ENCODE measurements around the gene MYOM3.
A peak's percentile ranks its signal among the peaks of the same experiment; 100 is the strongest.

MYOM3 gene

GRCh38 chr1:24150234-24151174 lies 38.6 kb upstream of the MYOM3 start:
- H3K36me3 ChIP-seq (ENCODE audit: control insufficient read depth, insufficient read depth, low read length) = no peaks in the 10 kb centered on the region
- H3K4me3 ChIP-seq (ENCODE audit: low read depth, low read length) = peak overlapping the region; percentile 54
- H3K9ac ChIP-seq (ENCODE audit: low read depth, low read length) = peak overlapping the region; percentile 94
- no peaks in the 10 kb centered on the region for H3K9me3 ChIP-seq (ENCODE audit: control insufficient read depth, insufficient read depth, low read length)
- peaks cover 23% of the 10 kb centered on the region for H3K4me1 ChIP-seq (ENCODE audit: control insufficient read depth, insufficient read depth, low read length)
- H3K27me3 ChIP-seq (ENCODE audit: control insufficient read depth, insufficient read depth, low read length) = no peaks in the 10 kb centered on the region
- peak overlapping the region; percentile 97 for H3K27ac ChIP-seq (ENCODE audit: low read depth, low read length)

- H3K27me3 ChIP-seq (ENCODE audit: control insufficient read depth, insufficient read depth, low read length) = no peaks in the 10 kb centered on the region
- no peaks in the 10 kb centered on the region for H3K36me3 ChIP-seq (ENCODE audit: control insufficient read depth, insufficient read depth, low read length)
- H3K4me1 ChIP-seq (ENCODE audit: control insufficient read depth, insufficient read depth, low read length) = peaks cover 23% of the 10 kb centered on the region
- peak overlapping the region; percentile 22 for H3K27ac ChIP-seq (ENCODE audit: low read depth, low read length)
- no peaks in the 10 kb centered on the region for H3K9me3 ChIP-seq (ENCODE audit: control insufficient read depth, insufficient read depth, low read length)
- H3K4me3 ChIP-seq (ENCODE audit: low read depth, low read length) = no peak overlapping the region
- H3K9ac ChIP-seq (ENCODE audit: low read depth, low read length) = peak overlapping the region; percentile 48
These were observed 37.9 kb upstream of the MYOM3 start for GRCh38 chr1:24149866-24150233.

- Histone ChIP-seq H3K9me3 (ENCODE audit: control insufficient read depth, insufficient read depth, low read length) (no peaks in the 10 kb centered on the region), H3K4me1 (ENCODE audit: control insufficient read depth, insufficient read depth, low read length) (peaks cover 17% of the 10 kb centered on the region), H3K4me3 (ENCODE audit: low read depth, low read length) (no peak overlapping the region), H3K36me3 (ENCODE audit: control insufficient read depth, insufficient read depth, low read length) (no peaks in the 10 kb centered on the region), H3K27me3 (ENCODE audit: control insufficient read depth, insufficient read depth, low read length) (no peaks in the 10 kb centered on the region), H3K9ac (ENCODE audit: low read depth, low read length) (no peak overlapping the region), H3K27ac (ENCODE audit: low read depth, low read length) (no peak overlapping the region)
These were observed 35.9 kb upstream of the MYOM3 start for GRCh38 chr1:24147816-24148215.

GRCh38 chr1:24147194-24147593 lies 35.3 kb upstream of the MYOM3 start:
- peaks cover 17% of the 10 kb centered on the region for H3K4me1 ChIP-seq (ENCODE audit: control insufficient read depth, insufficient read depth, low read length)
- H3K4me3 ChIP-seq (ENCODE audit: low read depth, low read length) = no peak overlapping the region
- no peaks in the 10 kb centered on the region for H3K27me3 ChIP-seq (ENCODE audit: control insufficient read depth, insufficient read depth, low read length)
- no peaks in the 10 kb centered on the region for H3K9me3 ChIP-seq (ENCODE audit: control insufficient read depth, insufficient read depth, low read length)
- H3K27ac ChIP-seq (ENCODE audit: low read depth, low read length) = no peak overlapping the region
- H3K9ac ChIP-seq (ENCODE audit: low read depth, low read length) = no peak overlapping the region
- H3K36me3 ChIP-seq (ENCODE audit: control insufficient read depth, insufficient read depth, low read length) = no peaks in the 10 kb centered on the region

- Histone ChIP-seq H3K36me3 (ENCODE audit: control insufficient read depth, insufficient read depth, low read length) (no peaks in the 10 kb centered on the region), H3K27me3 (ENCODE audit: control insufficient read depth, insufficient read depth, low read length) (no peaks in the 10 kb centered on the region), H3K4me1 (ENCODE audit: control insufficient read depth, insufficient read depth, low read length) (no peaks in the 10 kb centered on the region), H3K9me3 (ENCODE audit: control insufficient read depth, insufficient read depth, low read length) (no peaks in the 10 kb centered on the region), H3K9ac (ENCODE audit: low read depth, low read length) (no peak within 1 kb of the TSS), H3K27ac (ENCODE audit: low read depth, low read length) (no peak within 1 kb of the TSS), H3K4me3 (ENCODE audit: low read depth, low read length) (no peak within 1 kb of the TSS)
These were observed 30.9 kb upstream of the MYOM3 start, which contains the start of gene IL22RA1 for GRCh38 chr1:24142546-24143534. TSS of gene IL22RA1 (minus strand) at chr1:24143140. CDS start at chr1:24143082, 58 bp downstream.

GRCh38 chr1:24141311-24141997 lies 29.5 kb upstream of the MYOM3 start:
- H3K27ac ChIP-seq (ENCODE audit: low read depth, low read length) = no peak overlapping the region
- no peaks in the 10 kb centered on the region for H3K4me1 ChIP-seq (ENCODE audit: control insufficient read depth, insufficient read depth, low read length)
- no peaks in the 10 kb centered on the region for H3K27me3 ChIP-seq (ENCODE audit: control insufficient read depth, insufficient read depth, low read length)
- H3K9ac ChIP-seq (ENCODE audit: low read depth, low read length) = no peak overlapping the region
- no peaks in the 10 kb centered on the region for H3K9me3 ChIP-seq (ENCODE audit: control insufficient read depth, insufficient read depth, low read length)
- H3K36me3 ChIP-seq (ENCODE audit: control insufficient read depth, insufficient read depth, low read length) = no peaks in the 10 kb centered on the region
- H3K4me3 ChIP-seq (ENCODE audit: low read depth, low read length) = no peak overlapping the region

GRCh38 chr1:24140741-24141181 lies 28.8 kb upstream of the MYOM3 start:
- Histone ChIP-seq H3K36me3 (ENCODE audit: control insufficient read depth, insufficient read depth, low read length) (no peaks in the 10 kb centered on the region), H3K4me3 (ENCODE audit: low read depth, low read length) (no peak overlapping the region), H3K4me1 (ENCODE audit: control insufficient read depth, insufficient read depth, low read length) (no peaks in the 10 kb centered on the region), H3K9ac (ENCODE audit: low read depth, low read length) (no peak overlapping the region), H3K27ac (ENCODE audit: low read depth, low read length) (no peak overlapping the region), H3K9me3 (ENCODE audit: control insufficient read depth, insufficient read depth, low read length) (no peaks in the 10 kb centered on the region), H3K27me3 (ENCODE audit: control insufficient read depth, insufficient read depth, low read length) (no peaks in the 10 kb centered on the region)

GRCh38 chr1:24139841-24140425 lies 28.0 kb upstream of the MYOM3 start:
- no peaks in the 10 kb centered on the region for H3K9me3 ChIP-seq (ENCODE audit: control insufficient read depth, insufficient read depth, low read length)
- no peak overlapping the region for H3K4me3 ChIP-seq (ENCODE audit: low read depth, low read length)
- no peaks in the 10 kb centered on the region for H3K4me1 ChIP-seq (ENCODE audit: control insufficient read depth, insufficient read depth, low read length)
- H3K36me3 ChIP-seq (ENCODE audit: control insufficient read depth, insufficient read depth, low read length) = no peaks in the 10 kb centered on the region
- no peaks in the 10 kb centered on the region for H3K27me3 ChIP-seq (ENCODE audit: control insufficient read depth, insufficient read depth, low read length)
- no peak overlapping the region for H3K27ac ChIP-seq (ENCODE audit: low read depth, low read length)
- no peak overlapping the region for H3K9ac ChIP-seq (ENCODE audit: low read depth, low read length)

GRCh38 chr1:24139222-24139489 lies 27.2 kb upstream of the MYOM3 start:
- H3K4me3 ChIP-seq (ENCODE audit: low read depth, low read length) = no peak overlapping the region
- no peaks in the 10 kb centered on the region for H3K27me3 ChIP-seq (ENCODE audit: control insufficient read depth, insufficient read depth, low read length)
- no peak overlapping the region for H3K9ac ChIP-seq (ENCODE audit: low read depth, low read length)
- 0 out of 2 replicates have a peak, but pooled peaks cover 1% of the 10 kb centered on the region for H3K4me1 ChIP-seq (ENCODE audit: control insufficient read depth, insufficient read depth, low read length)
- H3K36me3 ChIP-seq (ENCODE audit: control insufficient read depth, insufficient read depth, low read length) = no peaks in the 10 kb centered on the region
- H3K9me3 ChIP-seq (ENCODE audit: control insufficient read depth, insufficient read depth, low read length) = no peaks in the 10 kb centered on the region
- H3K27ac ChIP-seq (ENCODE audit: low read depth, low read length) = no peak overlapping the region

- Histone ChIP-seq H3K27me3 (ENCODE audit: control insufficient read depth, insufficient read depth, low read length) (no peaks in the 10 kb centered on the region), H3K4me3 (ENCODE audit: low read depth, low read length) (no peak overlapping the region), H3K4me1 (ENCODE audit: control insufficient read depth, insufficient read depth, low read length) (0 out of 2 replicates have a peak, but pooled peaks cover 5% of the 10 kb centered on the region)
These were observed 26.7 kb upstream of the MYOM3 start for GRCh38 chr1:24138476-24139221.

More at GRCh38 chr1:24138476-24139221, 26.7 kb upstream of the MYOM3 start:
- no peak overlapping the region for H3K9ac ChIP-seq (ENCODE audit: low read depth, low read length)
- H3K27ac ChIP-seq (ENCODE audit: low read depth, low read length) = no peak overlapping the region
- no peaks in the 10 kb centered on the region for H3K9me3 ChIP-seq (ENCODE audit: control insufficient read depth, insufficient read depth, low read length)
- no peaks in the 10 kb centered on the region for H3K36me3 ChIP-seq (ENCODE audit: control insufficient read depth, insufficient read depth, low read length)

All from HUES48 (cell line).